GM18505 (cell line): ENCODE data around the gene SHC1.
A peak's percentile ranks its signal among the peaks of the same experiment; 100 is the strongest.

Source experiments
- ATAC-seq: cut with Tn5 transposase; IDR thresholded peaks from one replicate; pipeline ENCODE4 v1.9.1; 2021; ENCODE audit not compliant: unreplicated experiment
- POLR2A ChIP-seq: IDR thresholded peaks from 4 replicates; pipeline ENCODE4 v1.6.1; 2011; ENCODE audit warnings: borderline replicate concordance; ENCODE audit not compliant: insufficient read depth, insufficient read length; ENCODE audit errors: extremely low read depth

The SHC1 gene

GRCh38 chr1:154941333-154942013, 29.1 kb downstream of the SHC1 start:
- no peak for ATAC-seq
- TF ChIP-seq POLR2A = no peak

- ATAC-seq = no peak
- no peak for TF ChIP-seq POLR2A
Measured at GRCh38 chr1:154940651-154941194, 29.8 kb downstream of the SHC1 start.

GRCh38 chr1:154940213-154940560, 30.4 kb downstream of the SHC1 start:
- TF ChIP-seq POLR2A = peak; percentile 30
- ATAC-seq = no peak

GRCh38 chr1:154938604-154939399, 31.7 kb downstream of the SHC1 start:
- no peak for TF ChIP-seq POLR2A
- ATAC-seq = no peak

- no peak for ATAC-seq
- TF ChIP-seq POLR2A = no peak
Measured at GRCh38 chr1:154937988-154938386, 32.6 kb downstream of the SHC1 start.

- no peak for TF ChIP-seq POLR2A
- peak; percentile 58 for ATAC-seq
Measured at GRCh38 chr1:154937085-154937987, 33.2 kb downstream of the SHC1 start.

GRCh38 chr1:154936555-154937084, 33.9 kb downstream of the SHC1 start, which contains the start of gene PMVK:
Gene PMVK (minus strand): TSS chr1:154936719. CDS start chr1:154936685, 34 bp downstream.
- peak; percentile 84 for TF ChIP-seq POLR2A
- peak; percentile 72 for ATAC-seq

GRCh38 chr1:154935749-154936554, 34.6 kb downstream of the SHC1 start:
- TF ChIP-seq POLR2A = no peak
- no peak for ATAC-seq

GRCh38 chr1:154934358-154934948, 36.1 kb downstream of the SHC1 start:
- no peak for TF ChIP-seq POLR2A
- no peak for ATAC-seq

GRCh38 chr1:154931940-154932487, 38.5 kb downstream of the SHC1 start:
- no peak for TF ChIP-seq POLR2A
- no peak for ATAC-seq

- TF ChIP-seq POLR2A = no peak
- no peak for ATAC-seq
Measured at GRCh38 chr1:154926201-154926600, 44.3 kb downstream of the SHC1 start.
